SU-DHL-6 (cell line): ENCODE results near the gene NOG.

Source experiments
- H2AFZ ChIP-seq: fragments of 200-600 bp; sonication (generic); 2 replicates; pipeline ENCODE4 v1.6.1; 2014; ENCODE audit warnings: low read depth, mild to moderate bottlenecking, moderate library complexity, mixed read lengths, antibody characterized with exemption, low read length; ENCODE audit not compliant: severe bottlenecking
- H3F3A ChIP-seq: fragments of 200-600 bp; shearing (Covaris generic); 2 replicates; pipeline ENCODE4 v1.6.0; 2016; ENCODE audit warnings: antibody characterized with exemption, mild to moderate bottlenecking; ENCODE audit not compliant: insufficient read depth
- H3K27ac ChIP-seq: fragments of 200-600 bp; sonication (generic); 2 replicates; pipeline ENCODE4 v1.5.1; 2016; ENCODE audit warnings: low read depth, mild to moderate bottlenecking, low read length, moderate library complexity, mixed read lengths
- H3K27me3 ChIP-seq: fragments of 200-600 bp; sonication (generic), shearing (Covaris generic); 2 replicates; pipeline ENCODE4 v1.6.0; 2014; ENCODE audit warnings: mild to moderate bottlenecking, low read length
- H3K36me3 ChIP-seq: fragments of 200-600 bp; sonication (generic); 2 replicates; pipeline ENCODE4 v1.6.1; 2014; ENCODE audit warnings: mild to moderate bottlenecking, low read length, mixed read lengths
- H3K4me2 ChIP-seq: fragments of 300-600, 200-600 bp; shearing (Covaris generic), sonication (generic); 2 replicates; pipeline ENCODE4 v1.6.0; 2014; ENCODE audit warnings: low read length, low read depth, mild to moderate bottlenecking; ENCODE audit not compliant: poor library complexity, severe bottlenecking
- H3K4me3 ChIP-seq: fragments of 200-600 bp; sonication (generic); 2 replicates; pipeline ENCODE4 v1.5.1; 2014; ENCODE audit warnings: antibody characterized with exemption, low read length, mild to moderate bottlenecking, mixed read lengths; ENCODE audit not compliant: insufficient read depth, poor library complexity, severe bottlenecking
- H3K79me2 ChIP-seq: fragments of 200-600 bp; sonication (generic); 2 replicates; pipeline ENCODE4 v1.6.1; 2014; ENCODE audit warnings: mild to moderate bottlenecking, low read length, moderate library complexity; ENCODE audit not compliant: insufficient read depth
- H3K9ac ChIP-seq: fragments of 200-600 bp; sonication (generic); 2 replicates; pipeline ENCODE4 v1.7.0; 2014; ENCODE audit warnings: mild to moderate bottlenecking, low read length
- H3K9me2 ChIP-seq: fragments of 200-600 bp; sonication (generic); replicated peaks from 2 replicates; pipeline ENCODE4 v1.6.1; 2014; ENCODE audit warnings: low read length; ENCODE audit not compliant: insufficient read depth
- H3K9me3 ChIP-seq: fragments of 200-600 bp; sonication (generic); 2 replicates; pipeline ENCODE4 v1.6.1; 2014; ENCODE audit warnings: low read length, mixed read lengths; ENCODE audit not compliant: insufficient read depth
- H4K20me1 ChIP-seq: fragments of 200-600 bp; sonication (generic); 2 replicates; pipeline ENCODE4 v1.6.1; 2014; ENCODE audit warnings: low read depth, mild to moderate bottlenecking, antibody characterized with exemption, low read length, moderate library complexity, mixed read lengths
- CTCF ChIP-seq: fragments of 200-600 bp; sonication (generic); IDR thresholded peaks from one replicate; pipeline ENCODE4 v1.5.1; 2017; ENCODE audit warnings: antibody characterized with exemption, mild to moderate bottlenecking, low read length, moderate library complexity; ENCODE audit not compliant: insufficient read depth, poor library complexity, severe bottlenecking
- EZH2phosphoT487 ChIP-seq: fragments of 200-600 bp; sonication (generic), shearing (Covaris generic); conservative IDR thresholded peaks from 2 replicates; pipeline ENCODE4 v1.6.1; 2018; ENCODE audit warnings: mild to moderate bottlenecking, antibody characterized with exemption, low read length, moderate library complexity, mixed read lengths

NOG gene

GRCh38 chr17:56642424-56642823, 48.9 kb downstream of the NOG start:
- Histone ChIP-seq H2AFZ (no peak overlapping the region), H3K79me2 (no peaks in the 10 kb centered on the region), H4K20me1 (no peaks in the 10 kb centered on the region), H3F3A (no peaks in the 10 kb centered on the region), H3K27ac (no peak overlapping the region), H3K4me2 (no peak overlapping the region), H3K4me3 (no peak overlapping the region), H3K36me3 (no peaks in the 10 kb centered on the region), H3K9me2 (no peaks in the 10 kb centered on the region), H3K27me3 (no peaks in the 10 kb centered on the region), H3K9ac (no peak overlapping the region), H3K9me3 (no peaks in the 10 kb centered on the region)
- no peak for TF ChIP-seq CTCF
- TF ChIP-seq EZH2phosphoT487: no peak
